ENCODE measurements around the gene LGALS9B. TPM values are rescaled to one million over a fixed set of nuclear protein-coding genes. Genes with fewer than 3 reads are reported as not detected.
"Not testable (repeated sequence)": the region's sequence is repeated elsewhere in the genome, so short reads cannot be mapped to it uniquely, and the experiment has no call there.

LGALS9B gene
- total and polyA plus RNA-seq, 2 experiments from 2014 or later, result not detected

GRCh38 chr17:20401306-20402022, 65.9 kb downstream of the LGALS9B start:
- H3K9me2 ChIP-seq (ENCODE audit: insufficient read depth); H3K79me2 ChIP-seq (ENCODE audit: insufficient read depth); H3K4me3 ChIP-seq; H3K9ac ChIP-seq; H3F3A ChIP-seq (ENCODE audit: insufficient read depth); H4K20me1 ChIP-seq (ENCODE audit: insufficient read depth); H3K4me1 ChIP-seq (ENCODE audit: insufficient read depth); H3K9me3 ChIP-seq (ENCODE audit: low read depth); H3K36me3 ChIP-seq (ENCODE audit: low read depth); DNase-seq; H3K27ac ChIP-seq; in situ Hi-C loops (cut with MboI); H2AFZ ChIP-seq; H3K4me2 ChIP-seq (ENCODE audit: unreplicated experiment); H3K27me3 ChIP-seq (replicated peaks; ENCODE audit: insufficient read depth): not testable (repeated sequence)
- 55 to 58% methylated on average over 1 of the region's 5 CpGs for WGBS, 2 experiments (ENCODE audit: low coverage in 1 of 2, low lambda C conversion rate in 2 of 2, missing lambda C conversion rate in 2 of 2)

- H3K27ac ChIP-seq; H3K79me2 ChIP-seq (ENCODE audit: insufficient read depth); H3K9ac ChIP-seq; in situ Hi-C loops (cut with MboI); H3K4me3 ChIP-seq; H3K4me1 ChIP-seq (ENCODE audit: insufficient read depth); H4K20me1 ChIP-seq (ENCODE audit: insufficient read depth); H3K9me3 ChIP-seq (ENCODE audit: low read depth); H3K9me2 ChIP-seq (ENCODE audit: insufficient read depth); H2AFZ ChIP-seq; DNase-seq; H3F3A ChIP-seq (ENCODE audit: insufficient read depth); H3K4me2 ChIP-seq (ENCODE audit: unreplicated experiment); H3K36me3 ChIP-seq (ENCODE audit: low read depth); H3K27me3 ChIP-seq (replicated peaks; ENCODE audit: insufficient read depth): not testable (repeated sequence)
- 70 to 72% methylated on average over 6 of the region's 8 CpGs for WGBS, 2 experiments (ENCODE audit: low coverage in 1 of 2, low lambda C conversion rate in 2 of 2, missing lambda C conversion rate in 2 of 2)
Observed at GRCh38 chr17:20400559-20401305, 66.6 kb downstream of the LGALS9B start.

Small RNA genes within 50 kb of the gene (small RNA-seq; reads per million reads assigned to genes)
- not detected for gene YWHAEP3 (ENCODE audit: low read depth, low replicate concordance)

Other genes with a start within 250 kb of the LGALS9B start
- gene CDRT15L2, start 112.2 kb upstream of the LGALS9B start, total RNA-seq (2014; rRNA removed; shearing (Covaris generic)), result not detected in 2 replicates
- gene CDRT15L2, start 112.2 kb upstream of the LGALS9B start, polyA plus RNA-seq (2016; fragmentation: Nextera tagmentation; extraction: Ambion mirVana), result not detected in 2 replicates

All from GM23248 (cell line).